NCI-H526 (cell line): ENCODE results near the gene RFTN1.

Experiments
- DNase-seq, 2 experiments: peaks; one replicate each; lab custom pipeline; 2025; lab: John Stamatoyannopoulos, UW

RFTN1 gene

GRCh38 chr3:16357186-16358121, 156.0 kb downstream of the RFTN1 start:
- DNase-seq, result peak in 1 of 2 experiments; percentile 25

GRCh38 chr3:16355828-16356227, 157.7 kb downstream of the RFTN1 start:
- DNase-seq, result no peak

- no peak for DNase-seq
Measured at GRCh38 chr3:16354291-16354690, 159.2 kb downstream of the RFTN1 start.

GRCh38 chr3:16352428-16352827, 161.1 kb downstream of the RFTN1 start:
- DNase-seq, result no peak

- DNase-seq, result no peak
Measured at GRCh38 chr3:16350597-16351318, 162.7 kb downstream of the RFTN1 start.

- no peak for DNase-seq
Measured at GRCh38 chr3:16349986-16350596, 163.4 kb downstream of the RFTN1 start.

- no peak for DNase-seq
Measured at GRCh38 chr3:16347548-16347947, 166.0 kb downstream of the RFTN1 start.

- no peak for DNase-seq
Measured at GRCh38 chr3:16346413-16347081, 167.0 kb downstream of the RFTN1 start.

GRCh38 chr3:16343101-16343500, 170.4 kb downstream of the RFTN1 start:
- DNase-seq, result no peak

GRCh38 chr3:16338999-16339398, 174.5 kb downstream of the RFTN1 start:
- DNase-seq, result no peak

- DNase-seq, result no peak
Measured at GRCh38 chr3:16337856-16338540, 175.5 kb downstream of the RFTN1 start.

- no peak for DNase-seq
Measured at GRCh38 chr3:16336825-16337224, 176.7 kb downstream of the RFTN1 start.

- DNase-seq, result no peak
Measured at GRCh38 chr3:16335772-16336645, 177.5 kb downstream of the RFTN1 start.

GRCh38 chr3:16335333-16335732, 178.2 kb downstream of the RFTN1 start:
- DNase-seq, result no peak

- no peak for DNase-seq
Measured at GRCh38 chr3:16334909-16335308, 178.6 kb downstream of the RFTN1 start.

GRCh38 chr3:16332904-16333426, 180.5 kb downstream of the RFTN1 start:
- no peak for DNase-seq

GRCh38 chr3:16331319-16331883, 182.1 kb downstream of the RFTN1 start:
- no peak for DNase-seq

- no peak for DNase-seq
Measured at GRCh38 chr3:16330351-16330750, 183.1 kb downstream of the RFTN1 start.

- no peak for DNase-seq
Measured at GRCh38 chr3:16329826-16330129, 183.7 kb downstream of the RFTN1 start.
